Superior temporal gyrus (tissue), 1 donor: ENCODE results near the gene TRAM2.

Experiments used
- DNase-seq: peaks from one replicate; pipeline ENCODE4 v3.0.0-alpha.2; 2016; ENCODE audit errors: extremely low spot score

Gene TRAM2, protein sequence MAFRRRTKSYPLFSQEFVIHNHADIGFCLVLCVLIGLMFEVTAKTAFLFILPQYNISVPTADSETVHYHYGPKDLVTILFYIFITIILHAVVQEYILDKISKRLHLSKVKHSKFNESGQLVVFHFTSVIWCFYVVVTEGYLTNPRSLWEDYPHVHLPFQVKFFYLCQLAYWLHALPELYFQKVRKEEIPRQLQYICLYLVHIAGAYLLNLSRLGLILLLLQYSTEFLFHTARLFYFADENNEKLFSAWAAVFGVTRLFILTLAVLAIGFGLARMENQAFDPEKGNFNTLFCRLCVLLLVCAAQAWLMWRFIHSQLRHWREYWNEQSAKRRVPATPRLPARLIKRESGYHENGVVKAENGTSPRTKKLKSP

DNA sequence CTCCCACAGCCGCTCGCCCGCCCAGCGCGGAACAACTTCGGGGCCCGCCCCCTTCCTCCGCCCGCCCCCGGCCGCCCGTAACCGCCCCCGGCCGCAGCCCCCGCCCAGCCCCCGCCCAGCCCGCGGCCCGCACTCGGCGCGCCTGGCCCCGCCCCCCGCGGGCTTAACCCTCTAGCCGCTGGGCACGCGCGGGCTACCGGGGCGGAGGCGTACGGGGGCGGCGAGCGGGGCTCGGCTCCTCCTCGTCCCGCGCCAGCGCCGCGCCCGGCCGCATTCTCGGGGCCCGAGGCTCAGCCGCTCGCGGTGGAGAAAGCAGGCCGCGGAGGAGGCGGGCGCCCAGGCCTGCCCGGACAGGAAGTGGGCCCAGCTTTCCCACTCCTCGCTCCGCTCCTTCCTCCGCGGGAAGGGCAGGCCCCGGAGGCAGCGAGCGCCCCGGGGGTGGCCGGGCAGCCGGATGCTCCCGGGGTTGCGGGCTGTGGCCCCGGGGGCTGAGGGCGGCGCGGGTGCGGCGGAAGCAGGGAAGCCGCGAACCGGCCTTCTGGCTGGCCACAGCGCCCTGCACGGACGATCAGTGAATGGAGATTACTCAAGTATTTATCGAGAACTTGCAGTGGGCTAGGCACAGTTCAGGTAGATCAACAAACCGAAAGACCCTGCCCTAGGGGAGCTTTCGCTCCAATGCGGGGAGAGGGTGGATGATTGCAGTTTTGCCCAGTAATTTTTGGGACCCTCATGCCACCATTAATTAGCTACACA is at the start of gene TRAM2:
TSS of gene TRAM2 (minus strand) at position 39 of the 756 bp plus-strand sequence. CDS start 145 bp downstream, outside the sequence.
- DNase-seq: peak; percentile 58

DNA sequence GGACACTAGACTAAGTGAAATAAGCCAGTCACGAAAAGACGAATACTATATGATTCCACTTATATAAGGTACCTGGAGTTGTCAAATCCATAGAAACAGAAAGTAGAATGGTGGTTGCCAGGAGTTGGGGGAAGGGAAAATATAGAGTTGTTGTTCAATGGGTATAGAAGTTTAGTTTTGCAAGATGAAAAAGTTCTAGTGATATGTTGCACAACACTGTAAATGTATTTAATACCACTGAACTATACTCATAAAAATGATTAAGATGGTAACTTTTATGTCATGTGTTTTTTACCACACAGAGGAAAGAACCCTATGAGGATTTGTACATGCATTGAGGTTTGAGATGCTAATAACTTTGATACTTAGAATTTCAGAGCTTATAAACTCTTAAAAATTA is 46.0 kb upstream of the TRAM2 start:
- DNase-seq: no peak

DNA sequence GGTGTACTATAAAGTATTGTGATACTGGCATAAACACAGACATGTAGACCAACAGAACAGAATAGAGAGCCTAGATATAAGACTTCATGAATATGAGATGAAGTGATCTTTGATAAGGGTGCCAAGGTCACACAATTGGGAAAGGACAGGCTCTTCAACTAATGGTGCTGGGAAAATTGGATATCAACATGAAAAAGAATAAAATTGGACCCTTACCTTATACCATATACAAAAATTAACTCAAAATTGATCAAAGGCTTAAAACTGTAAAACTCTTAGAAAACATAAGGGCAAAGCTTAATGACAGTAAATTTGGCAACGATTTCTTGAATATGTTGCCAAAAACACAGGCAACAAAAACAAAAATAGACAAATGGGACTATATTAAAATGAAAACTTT is 44.8 kb upstream of the TRAM2 start:
- no peak for DNase-seq

DNA sequence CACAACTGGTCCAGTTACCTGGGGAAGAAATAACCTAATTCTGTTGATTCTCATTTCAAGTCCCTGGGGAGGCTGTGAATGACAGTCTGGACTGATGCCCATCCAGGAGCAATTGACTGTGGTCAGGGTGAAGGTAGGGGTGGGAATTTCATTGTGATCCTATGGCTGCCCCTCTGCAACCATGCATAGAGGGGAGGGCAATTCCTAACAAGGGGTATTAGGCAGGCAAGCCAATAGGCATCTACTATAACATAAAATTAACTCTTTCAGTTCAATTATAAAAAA is 44.0 kb upstream of the TRAM2 start:
- no peak for DNase-seq

DNA sequence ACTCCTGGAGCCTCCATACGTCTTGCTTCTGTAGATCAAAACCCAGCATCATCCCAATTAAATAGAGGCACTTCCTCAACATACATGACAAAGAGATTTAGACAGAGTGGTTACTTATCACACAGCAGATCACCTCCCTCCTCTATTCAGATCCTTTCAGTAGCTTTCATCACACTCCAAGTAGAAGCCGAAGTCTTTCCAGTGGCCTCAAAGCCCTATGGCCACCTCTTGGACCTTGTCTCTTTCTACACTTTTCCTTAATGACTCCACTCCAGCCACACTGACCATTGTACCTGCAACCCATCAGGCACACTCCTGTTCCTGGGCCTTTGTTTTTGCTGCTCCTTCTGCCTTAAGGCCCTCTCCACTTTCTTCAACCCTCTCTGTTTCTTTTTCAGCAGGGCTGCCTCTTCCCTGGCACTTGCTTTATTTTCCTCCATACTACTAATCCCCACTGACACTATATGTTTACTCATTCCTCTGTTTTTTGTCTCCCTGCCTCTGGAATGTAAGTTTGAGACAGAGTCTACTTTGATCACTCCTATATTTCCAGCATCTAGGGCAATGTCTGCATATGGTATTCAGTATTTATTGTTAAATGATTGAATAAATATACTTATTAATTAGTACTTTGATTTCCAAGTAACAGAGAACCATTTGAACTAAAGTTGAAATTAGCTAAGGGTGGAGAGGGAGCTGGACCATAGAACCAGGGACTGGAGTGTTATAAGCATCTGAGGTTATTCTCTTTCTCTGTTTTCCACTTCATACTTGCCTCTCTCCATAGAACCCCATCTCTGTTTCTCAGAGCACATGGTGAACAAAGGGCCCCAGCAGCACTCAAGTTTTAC is 43.4 kb upstream of the TRAM2 start:
- no peak for DNase-seq

DNA sequence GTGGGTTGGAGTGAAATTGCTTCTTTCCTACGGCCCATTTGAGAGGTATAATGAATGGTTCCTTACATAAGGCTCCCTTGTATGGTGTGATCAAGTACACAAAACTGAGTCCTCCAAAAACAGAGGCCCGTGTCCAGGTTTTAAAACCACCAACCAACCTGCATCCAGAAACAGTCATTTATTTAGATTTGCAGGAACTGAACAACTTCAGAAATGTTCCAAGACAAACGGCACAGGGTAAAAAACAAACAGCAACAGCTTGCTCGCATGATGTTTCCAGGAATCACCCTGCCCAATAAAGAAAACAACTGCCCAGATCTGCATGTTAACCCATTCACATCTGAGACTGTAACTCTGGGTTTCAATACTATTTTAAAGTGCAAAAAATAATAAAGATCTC is 40.2 kb upstream of the TRAM2 start:
- DNase-seq: no peak

DNA sequence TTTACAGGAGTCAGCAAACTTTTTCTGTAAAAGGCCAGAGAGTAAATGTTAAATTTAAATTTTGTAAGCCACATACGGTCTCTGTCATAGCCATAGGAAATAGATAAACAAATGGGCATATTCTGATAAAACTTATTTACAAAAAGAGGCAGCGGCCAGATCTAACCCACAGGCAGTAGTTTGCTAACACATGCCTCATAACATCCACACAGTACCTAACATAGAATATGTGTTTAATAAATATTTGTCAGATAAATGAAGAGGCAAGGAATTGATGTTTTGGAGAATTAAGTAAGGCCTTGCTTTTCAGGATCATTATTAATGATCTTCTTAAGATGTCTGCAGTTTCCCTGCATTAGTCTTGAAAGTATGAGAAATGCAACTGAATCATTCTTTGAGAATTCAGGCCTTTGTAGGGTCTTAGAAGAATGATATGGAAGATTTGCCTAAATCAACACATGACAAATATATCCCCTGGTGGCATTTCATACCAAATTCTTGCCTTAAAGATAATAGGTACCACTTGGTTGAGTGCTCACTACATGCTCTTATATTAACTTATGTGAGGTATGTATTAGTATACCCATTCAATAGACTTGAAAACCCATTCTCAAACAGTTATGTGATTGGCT is 39.3 kb upstream of the TRAM2 start:
- DNase-seq: no peak

DNA sequence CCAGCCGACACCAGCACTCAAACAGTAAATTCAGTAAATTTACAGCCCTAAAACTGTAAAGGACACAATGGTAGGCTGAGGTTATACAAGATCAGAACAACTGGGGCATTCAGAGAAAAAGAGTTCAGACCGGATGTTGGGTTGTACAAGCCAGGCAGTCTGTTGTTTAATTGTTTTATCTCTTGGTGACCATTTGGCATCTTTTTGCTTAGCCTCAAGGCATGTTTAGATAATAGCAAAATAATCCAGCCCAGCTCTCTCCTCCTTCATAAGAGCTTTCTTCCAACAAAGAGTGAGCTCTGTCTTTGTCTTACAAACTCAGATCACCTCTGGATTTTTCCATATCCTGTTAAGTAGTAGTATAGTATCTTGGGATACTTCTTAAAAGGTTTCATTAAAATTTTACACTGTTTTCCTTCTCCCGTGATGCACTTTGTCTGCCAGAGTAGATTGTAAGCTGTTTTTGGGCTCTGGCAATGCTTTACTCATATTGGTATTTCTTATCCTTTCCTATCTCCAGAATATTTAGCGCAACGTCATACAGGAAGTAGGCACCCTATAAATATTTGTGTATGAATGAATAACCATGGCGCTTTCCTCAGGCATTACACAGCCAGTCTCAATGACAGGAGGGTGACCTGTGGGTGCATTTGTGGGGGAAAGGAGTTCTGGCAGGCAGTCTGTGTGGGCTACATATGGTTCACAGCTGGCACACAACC is 35.6 kb upstream of the TRAM2 start:
- DNase-seq: no peak

DNA sequence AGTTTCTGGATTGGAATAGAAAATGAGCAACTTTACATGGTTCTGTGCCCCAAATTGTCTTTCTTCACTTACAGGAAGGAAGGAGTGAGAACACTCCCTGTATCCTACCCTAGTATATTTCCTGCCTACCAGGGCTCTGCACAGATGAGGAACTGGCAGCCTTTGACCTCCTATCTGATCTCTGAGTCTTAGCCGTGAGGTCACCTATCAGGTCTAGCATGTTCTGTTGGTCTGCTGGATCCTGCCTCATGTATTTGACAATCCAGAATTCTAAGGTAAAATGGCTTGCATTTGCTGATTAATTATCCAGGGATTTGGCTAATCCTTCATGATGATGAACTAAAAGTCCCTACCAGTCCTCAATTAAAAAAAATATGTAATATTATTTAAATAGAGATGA is 35.0 kb upstream of the TRAM2 start:
- no peak for DNase-seq

DNA sequence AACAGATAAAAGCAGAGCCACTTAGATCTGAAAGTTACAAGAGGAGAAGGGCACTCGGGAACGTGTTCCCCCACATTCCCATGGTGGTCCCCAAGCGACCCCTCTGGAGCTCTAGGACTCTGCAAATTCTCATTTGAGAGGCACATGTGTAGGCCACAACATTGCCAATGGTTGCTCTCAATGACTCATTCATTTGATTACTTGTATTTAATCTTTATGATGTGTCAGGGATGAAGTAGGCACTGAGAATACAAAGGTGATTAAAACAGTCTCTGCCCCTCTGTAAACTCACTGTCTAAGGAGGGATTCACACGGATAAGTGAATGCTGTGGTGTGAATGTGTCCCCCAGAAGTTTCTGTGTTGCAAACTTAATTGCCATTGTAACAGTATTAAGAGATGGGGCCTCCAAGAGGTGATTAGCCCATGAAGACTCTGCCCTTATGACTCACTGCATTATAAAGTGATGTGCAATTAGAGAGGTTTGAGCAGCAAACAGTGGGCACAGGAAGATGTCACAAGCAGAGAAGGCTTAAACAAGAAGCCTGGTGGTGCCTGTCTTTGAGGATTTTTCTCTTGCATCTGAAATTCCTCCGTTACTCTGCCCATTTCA is 34.0 kb upstream of the TRAM2 start:
- DNase-seq: no peak

DNA sequence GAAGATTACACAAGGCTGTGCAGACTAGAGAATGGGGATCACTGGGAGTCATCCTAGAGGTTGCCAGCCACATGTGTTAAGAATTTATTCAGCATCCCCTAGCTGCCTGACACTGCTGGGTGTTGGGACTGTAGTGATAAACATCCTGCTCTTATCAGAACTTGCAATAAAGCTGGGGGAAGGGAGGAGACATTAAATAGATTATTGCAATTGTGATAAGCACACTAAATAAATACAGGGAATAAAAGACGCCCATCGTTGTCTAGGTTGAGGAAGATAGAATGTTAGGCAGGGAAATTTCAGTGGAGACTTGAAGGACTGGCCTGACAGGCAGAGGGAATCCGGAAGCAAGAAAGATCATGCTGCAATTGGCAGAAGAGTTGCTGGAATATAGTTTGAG is 33.2 kb upstream of the TRAM2 start:
- DNase-seq: no peak

DNA sequence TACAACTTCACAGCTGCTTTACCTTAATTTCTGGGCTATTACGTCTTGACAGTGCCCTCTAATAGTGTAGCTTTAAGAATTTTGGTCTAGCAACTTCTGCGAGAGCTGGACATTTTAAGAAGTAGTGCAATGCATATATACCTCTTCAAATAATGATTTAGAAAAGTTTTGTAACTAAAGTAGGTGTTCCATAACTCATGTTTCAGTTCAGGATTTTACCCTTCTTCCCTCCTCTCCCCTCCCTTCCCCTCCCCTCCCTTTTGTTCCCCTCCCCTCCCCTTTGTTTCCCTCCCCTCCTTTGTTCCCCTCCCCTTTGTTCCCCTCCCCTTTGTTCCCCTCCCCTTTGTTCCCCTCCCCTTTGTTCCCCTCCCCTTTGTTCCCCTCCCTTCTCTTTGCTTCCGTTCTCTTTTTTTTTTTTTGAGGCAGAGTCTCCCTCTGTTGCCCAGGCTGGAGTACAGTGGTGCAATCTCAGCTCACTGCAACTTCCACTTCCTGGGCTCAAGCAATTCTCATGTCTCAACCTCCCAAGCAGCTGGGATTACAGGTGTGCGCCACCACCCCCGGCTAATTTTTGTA is 28.8 kb upstream of the TRAM2 start:
- no peak for DNase-seq

DNA sequence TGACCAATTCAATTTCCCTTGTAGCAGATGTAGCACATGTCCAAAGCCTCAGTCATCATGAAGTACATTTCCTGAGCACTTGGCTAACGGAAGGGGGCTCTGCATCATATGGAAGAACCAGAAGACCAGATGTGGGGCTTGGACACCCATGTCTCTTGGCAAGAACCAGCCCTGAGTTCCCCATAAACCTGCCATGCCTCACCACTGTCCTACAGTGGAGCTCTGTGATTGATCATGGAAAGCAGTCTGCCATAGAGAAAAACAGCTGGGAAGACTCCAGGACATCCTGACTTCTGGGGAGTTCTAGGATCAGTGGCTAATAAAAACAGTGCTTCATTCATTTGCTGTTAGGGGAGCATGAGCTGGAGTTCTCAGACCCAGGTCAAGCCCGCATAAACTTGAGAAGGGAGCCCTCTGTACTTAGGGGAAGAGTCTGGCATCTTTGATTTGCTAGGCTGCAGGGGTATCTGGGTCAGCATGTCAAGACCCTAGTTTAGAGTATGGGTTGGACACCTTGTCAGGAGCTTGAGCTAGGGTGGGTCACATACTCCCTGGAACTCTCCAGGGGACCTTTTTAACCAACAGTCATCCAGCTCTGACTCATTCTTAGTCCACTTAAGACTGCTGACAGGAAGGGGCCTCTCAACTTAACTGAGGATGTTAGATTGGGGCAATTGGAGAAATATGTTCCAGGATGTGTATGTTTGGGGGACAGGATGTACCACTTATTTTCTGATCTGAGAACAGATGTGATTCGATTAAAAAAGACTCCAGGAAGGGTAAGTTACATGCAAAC is 26.3 kb upstream of the TRAM2 start:
- no peak for DNase-seq

DNA sequence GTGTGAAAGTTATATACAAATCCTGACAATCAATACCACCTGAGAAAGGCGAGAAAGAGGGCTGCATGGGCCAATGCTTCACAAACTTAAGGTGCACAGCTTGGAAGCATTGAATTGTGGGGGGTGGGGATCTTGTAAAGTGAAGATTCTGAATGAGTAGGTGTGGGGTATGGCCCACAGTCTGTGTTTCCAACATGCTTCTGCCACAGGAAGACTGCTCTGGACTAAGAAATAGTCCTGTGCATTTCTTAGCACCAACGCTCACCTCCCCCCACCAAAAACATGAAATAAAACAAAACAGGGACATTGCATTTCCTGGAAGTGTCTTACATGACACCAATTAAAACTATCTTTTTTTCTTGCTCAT is 21.9 kb upstream of the TRAM2 start:
- DNase-seq: no peak

DNA sequence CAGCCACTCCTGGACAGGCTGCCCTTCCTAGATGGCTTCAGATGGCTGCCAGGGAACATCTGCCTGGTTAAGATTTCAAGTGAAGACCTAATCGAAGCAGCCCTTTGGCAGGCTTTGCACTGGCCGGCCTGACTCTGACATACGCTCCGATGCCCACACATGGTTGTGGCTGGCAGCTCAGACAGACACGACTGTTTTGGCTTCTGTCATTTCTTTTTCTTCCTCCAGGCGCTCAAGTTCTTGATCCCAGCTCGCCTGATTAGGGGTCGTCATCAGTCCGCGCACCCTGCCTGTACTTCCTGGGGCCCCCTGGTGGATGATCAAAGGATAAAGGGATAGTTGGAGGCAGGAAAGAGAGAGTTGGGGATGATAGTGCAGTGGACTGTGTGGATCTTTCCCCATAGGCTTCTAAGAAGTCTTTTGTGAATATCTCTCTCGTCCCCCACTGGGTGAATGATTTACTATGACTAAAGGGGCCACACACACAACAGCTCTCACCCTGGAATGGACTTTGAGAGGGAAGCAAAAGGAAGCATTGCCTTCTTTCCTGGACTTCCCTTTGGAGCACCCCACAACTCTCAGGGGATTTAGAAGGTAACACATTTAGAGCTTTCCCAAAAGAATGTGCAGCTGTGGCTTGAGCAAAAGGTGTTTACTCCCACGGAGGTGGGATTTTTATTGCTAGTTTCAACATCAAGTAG is 21.4 kb upstream of the TRAM2 start:
- DNase-seq: peak; percentile 69

DNA sequence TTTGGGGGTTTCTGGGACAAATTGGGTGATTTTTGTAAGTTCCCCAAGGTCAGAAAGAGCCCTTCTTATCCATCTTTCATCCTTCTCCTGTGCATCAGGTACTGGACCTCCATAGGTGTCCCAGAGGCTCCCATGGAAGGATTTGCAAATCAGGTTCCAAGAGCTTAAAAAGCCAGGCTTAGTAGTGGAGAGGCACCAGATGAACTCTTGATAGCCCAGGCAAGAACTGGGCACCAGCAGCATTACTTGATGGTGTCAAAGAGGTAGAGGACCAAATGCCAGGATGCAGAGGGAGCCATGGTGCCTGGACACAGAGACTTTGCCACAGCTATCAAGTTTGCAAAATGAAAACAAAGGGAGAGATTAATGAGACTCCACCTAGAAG is 20.9 kb upstream of the TRAM2 start:
- no peak for DNase-seq

DNA sequence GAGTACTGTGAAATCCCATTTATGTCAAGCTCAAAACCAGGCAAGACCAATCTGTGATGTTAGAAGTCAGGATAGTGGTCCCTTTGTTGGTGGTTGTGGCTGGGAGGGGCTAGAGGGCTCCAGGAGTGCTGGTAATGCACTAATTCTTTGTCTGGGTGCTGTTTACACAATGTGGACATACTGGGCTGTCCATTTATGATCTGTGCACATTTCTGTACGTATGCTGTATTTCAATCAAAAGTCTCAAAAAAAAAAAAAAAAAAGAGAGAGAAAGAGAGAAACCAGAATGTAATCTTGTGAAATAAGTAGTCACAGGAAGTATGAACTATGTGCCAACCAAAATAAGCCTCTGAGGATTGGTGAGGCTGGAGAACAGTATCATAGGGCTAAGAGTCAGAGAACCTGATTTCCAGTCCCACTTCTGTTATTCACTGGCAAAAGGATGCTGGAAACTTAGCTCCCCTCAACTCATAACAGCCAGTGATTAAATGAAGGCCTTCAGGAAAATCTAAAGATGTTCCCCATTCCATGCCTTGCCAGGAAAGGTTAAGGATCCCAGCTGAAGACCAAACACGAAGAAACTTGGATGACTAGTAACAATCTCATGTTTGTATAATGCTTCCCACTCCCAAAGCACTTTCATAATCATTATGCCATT is 19.6 kb upstream of the TRAM2 start:
- peak; percentile 46 for DNase-seq

DNA sequence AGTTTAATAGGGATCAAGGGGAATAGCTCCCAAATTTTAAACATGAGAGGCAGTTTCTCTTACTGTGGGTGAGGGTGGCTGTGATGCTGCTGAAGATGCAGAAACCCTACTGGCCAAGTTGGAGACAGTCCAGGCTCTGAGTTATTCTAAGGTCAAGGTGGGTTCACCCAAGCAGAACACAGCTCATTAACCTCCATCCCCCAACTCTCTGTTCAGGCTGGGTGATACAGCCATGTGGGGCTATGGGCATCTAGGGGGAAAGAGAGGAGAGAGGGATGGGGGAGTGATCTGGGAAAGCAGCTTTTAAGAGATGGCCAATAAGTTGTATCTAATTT is 18.9 kb upstream of the TRAM2 start:
- DNase-seq: no peak
